Measurements from ENCODE around the gene CD59. TPM values are rescaled to one million over a fixed set of nuclear protein-coding genes. Genes with fewer than 3 reads are reported as not detected.
A peak's percentile ranks its signal among the peaks of the same experiment; 100 is the strongest.

CD59 gene
- polyA plus RNA-seq, 3 donors, result 3.7 to 34.9 (median 21.1) TPM

DNA sequence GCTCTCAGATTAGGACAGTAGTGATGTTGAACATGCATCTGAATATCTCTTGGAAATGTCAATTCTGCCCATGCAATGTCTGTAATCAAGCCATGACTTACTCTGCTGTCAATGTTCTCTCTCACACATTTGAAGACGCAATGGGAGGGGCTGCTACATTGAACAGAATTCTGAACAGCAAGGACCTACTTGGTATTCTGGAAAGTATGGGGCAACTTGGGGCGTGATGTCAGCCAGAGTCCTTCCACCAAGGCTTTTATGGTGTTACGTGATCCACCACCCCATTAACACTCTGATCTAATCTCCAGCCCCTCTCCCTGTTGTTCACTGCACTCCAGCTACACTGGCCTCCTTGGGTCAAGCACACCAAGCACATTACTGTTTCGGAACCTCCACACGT lies 7.1 kb upstream of the CD59 start:
- DNase-seq, result no peak
- H3K4me1 ChIP-seq (ENCODE audit: control insufficient read depth in 1 of 2, insufficient read depth in 2 of 2, low read length in 2 of 2), result no peaks in the 10 kb centered on the region
- H3K4me3 Mint-ChIP-seq, result no peak overlapping the region
- no peak for TF ChIP-seq CTCF (IDR thresholded peaks at IDR 0.05)
- H3K9me3 Mint-ChIP-seq, result no peaks in the 10 kb centered on the region
- intact Hi-C loops (cut with micrococcal nuclease), result loop anchor here in 1 of 2 donors (5.0 to 10.0 kb wide), 2 partner anchors 198 to 381 kb away; no protein-coding TSS in a partner anchor
- H3K79me2 ChIP-seq (ENCODE audit: insufficient read depth, low read length), result no peaks in the 10 kb centered on the region
- H2AFZ ChIP-seq (ENCODE audit: insufficient read depth, low read depth, low read length, poor library complexity, severe bottlenecking), result no peak overlapping the region
- H3K4me1 Mint-ChIP-seq, result no peaks in the 10 kb centered on the region
- H3K9ac ChIP-seq (ENCODE audit: insufficient read depth, low read length, poor library complexity, severe bottlenecking), result no peak overlapping the region
- 97% methylated on average over 3 of the region's 5 CpGs for WGBS (ENCODE audit: insufficient coverage)
- H3K4me3 ChIP-seq (replicated peaks in 1 of 3; ENCODE audit: low read depth in 2 of 3, low read length in 3 of 3), result no peak overlapping the region
- H4K20me1 ChIP-seq (ENCODE audit: insufficient read depth, low read length), result no peaks in the 10 kb centered on the region
- peaks cover 1 to 3% of the 10 kb centered on the region in 2 donors for H3K27me3 ChIP-seq (ENCODE audit: control insufficient read depth in 2 of 2, insufficient read depth in 2 of 2, low read length in 2 of 2)
- peak overlapping the region in 1 of 7 donors; percentile 16 for H3K27ac Mint-ChIP-seq
- H3K27ac ChIP-seq (ENCODE audit: low read depth in 1 of 2, low read length in 2 of 2), result no peak overlapping the region
- H3K36me3 ChIP-seq (replicated peaks in 1 of 2; ENCODE audit: control insufficient read depth in 1 of 2, insufficient read depth in 2 of 2, low read length in 2 of 2), result peaks cover 38 to 61% of the 10 kb centered on the region in 2 donors
- H3K27me3 Mint-ChIP-seq (ENCODE audit: low read depth in 3 of 3), result peaks cover 0 to 4% (median 4%) of the 10 kb centered on the region in 3 donors
- no peak overlapping the region for H3K4me2 ChIP-seq (replicated peaks; ENCODE audit: extremely low read depth, low read length, poor library complexity, severe bottlenecking)
- peaks cover 56 to 60% of the 10 kb centered on the region in 2 donors for H3K36me3 Mint-ChIP-seq
- H3K9me3 ChIP-seq (replicated peaks in 1 of 2; ENCODE audit: control insufficient read depth in 1 of 2, insufficient read depth in 1 of 2, low read length in 2 of 2), result no peaks in the 10 kb centered on the region

DNA sequence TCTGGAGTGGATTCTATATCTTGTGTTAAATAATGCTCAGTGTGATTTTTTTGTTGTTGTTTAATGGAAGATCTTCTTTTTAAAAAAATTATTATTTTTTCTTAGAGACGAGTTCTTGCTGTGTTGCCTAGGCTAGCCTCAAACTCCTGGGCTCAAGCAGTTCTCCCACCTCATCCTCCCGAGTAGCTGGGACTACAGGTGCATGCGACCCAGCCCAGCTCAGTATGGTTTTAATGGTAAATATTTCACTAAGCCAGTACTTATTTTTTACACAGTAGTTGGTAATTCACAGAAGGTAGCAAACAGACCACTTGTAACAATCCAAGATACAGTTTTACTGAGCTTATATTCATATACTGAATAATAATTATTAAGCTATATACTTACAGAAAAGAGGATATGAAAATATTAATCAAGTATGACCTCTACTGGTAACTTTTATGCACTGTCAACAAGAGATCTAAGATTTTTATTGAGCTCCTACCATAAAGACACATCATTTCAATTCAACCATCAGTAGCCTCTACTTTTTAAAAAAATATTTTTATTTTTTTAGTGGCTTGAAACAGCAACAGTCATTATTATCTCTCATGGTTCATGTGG lies 6.1 kb upstream of the CD59 start:
- Mint-ChIP-seq H3K4me1 (no peaks in the 10 kb centered on the region), H3K36me3 (peaks cover 49 to 51% of the 10 kb centered on the region in 2 donors), H3K27me3 (ENCODE audit: low read depth in 3 of 3) (peaks cover 5 to 12% (median 9%) of the 10 kb centered on the region in 3 donors), H3K4me3 (no peak overlapping the region), H3K9me3 (no peaks in the 10 kb centered on the region), H3K27ac (no peak overlapping the region)
- peaks cover 3 to 7% of the 10 kb centered on the region in 2 donors for H3K27me3 ChIP-seq (ENCODE audit: control insufficient read depth in 2 of 2, insufficient read depth in 2 of 2, low read length in 2 of 2)
- WGBS (ENCODE audit: insufficient coverage), result no CpG with 5 or more reads among the region's 3 CpGs
- no peaks in the 10 kb centered on the region for H3K9me3 ChIP-seq (replicated peaks in 1 of 2; ENCODE audit: control insufficient read depth in 1 of 2, insufficient read depth in 1 of 2, low read length in 2 of 2)
- H3K4me1 ChIP-seq (ENCODE audit: control insufficient read depth in 1 of 2, insufficient read depth in 2 of 2, low read length in 2 of 2), result no peaks in the 10 kb centered on the region
- TF ChIP-seq CTCF (IDR thresholded peaks at IDR 0.05), result peak; percentile 79
- H3K36me3 ChIP-seq (replicated peaks in 1 of 2; ENCODE audit: control insufficient read depth in 1 of 2, insufficient read depth in 2 of 2, low read length in 2 of 2), result peaks cover 30 to 51% of the 10 kb centered on the region in 2 donors
- no peak overlapping the region for H3K9ac ChIP-seq (ENCODE audit: insufficient read depth, low read length, poor library complexity, severe bottlenecking)
- intact Hi-C loops (cut with micrococcal nuclease), result loop anchor here in 1 of 2 donors (5.0 to 10.0 kb wide), 2 partner anchors 198 to 380 kb away; no protein-coding TSS in a partner anchor
- no peak overlapping the region for H2AFZ ChIP-seq (ENCODE audit: insufficient read depth, low read depth, low read length, poor library complexity, severe bottlenecking)
- DNase-seq, result peak in 2 of 3 donors; percentile 19 to 36
- no peaks in the 10 kb centered on the region for H3K79me2 ChIP-seq (ENCODE audit: insufficient read depth, low read length)
- no peak overlapping the region for H3K27ac ChIP-seq (ENCODE audit: low read depth in 1 of 2, low read length in 2 of 2)
- H3K4me3 ChIP-seq (replicated peaks in 1 of 3; ENCODE audit: low read depth in 2 of 3, low read length in 3 of 3), result no peak overlapping the region
- H3K4me2 ChIP-seq (replicated peaks; ENCODE audit: extremely low read depth, low read length, poor library complexity, severe bottlenecking), result no peak overlapping the region
- H4K20me1 ChIP-seq (ENCODE audit: insufficient read depth, low read length), result no peaks in the 10 kb centered on the region

Data from CD14-positive monocyte (primary cell).